ENCODE measurements around the gene GJB4.

GRCh38 chr1:34792868-34793727, 33.6 kb downstream of the GJB4 start, which contains the start of gene GJA4:
- TF ChIP-seq CTCF (IDR thresholded peaks at IDR 0.05; ENCODE audit: poor library complexity) (no peak), EZH2phosphoT487 (IDR thresholded peaks at IDR 0.05; ENCODE audit: low read depth, severe bottlenecking, unreplicated experiment) (no peak)

Measured in hepatocyte (in vitro differentiated cells).